ENCODE measurements around the gene CDH4. TPM values are rescaled to one million over a fixed set of nuclear protein-coding genes. Genes with fewer than 3 reads are reported as not detected.

Gene CDH4
- total and polyA plus RNA-seq, 2 of the 4 experiments (the other 2 are of a cell fraction), result 1.6 to 3.5 TPM

- H3K14ac ChIP-seq (replicated peaks; ENCODE audit: low read depth, low read length), result no peak overlapping the region
- ChIA-PET POLR2A (ENCODE audit: unreplicated experiment) (no interaction called here), CTCF (no interaction called here)
- no peak overlapping the region for H3K4me3 ChIP-seq (ENCODE audit: insufficient read depth, low read depth, low read length)
- H4K5ac ChIP-seq (ENCODE audit: low read depth, low read length), result no peak overlapping the region
- no peak for ATAC-seq (ENCODE audit: low read depth)
- no peak overlapping the region for H2BK20ac ChIP-seq (ENCODE audit: low read depth, low read length)
- H2BK5ac ChIP-seq (ENCODE audit: low read depth, low read length, poor library complexity, severe bottlenecking), result no peak overlapping the region
- WGBS, 2 experiments (ENCODE audit: extremely low coverage in 2 of 2, insufficient read length in 1 of 2), result 63% methylated on average over 4 of the region's 11 CpGs; no CpG with 5 or more reads in 1 of the 2 experiments
- intact Hi-C loops (cut with micrococcal nuclease), result no loop called here
- no peak overlapping the region for H3K56ac ChIP-seq (ENCODE audit: extremely low read depth, insufficient read depth, low read length)
- no peak overlapping the region for H3K18ac ChIP-seq (ENCODE audit: low read depth, low read length)
- no peaks in the 10 kb centered on the region for H3K4me1 ChIP-seq (ENCODE audit: control insufficient read depth, insufficient read depth, low read length)
- no peak overlapping the region for H2AFZ ChIP-seq (replicated peaks; ENCODE audit: low read length, poor library complexity)
- DNase-seq, result no peak
- dilution Hi-C loops (cut with HindIII; ENCODE audit: low sequenced_read_pairs, unreplicated experiment), result no loop called here
- no peak overlapping the region for H4K91ac ChIP-seq (ENCODE audit: insufficient read depth, low read depth, low read length)
- no peak overlapping the region for H4K8ac ChIP-seq (ENCODE audit: low read depth in 2 of 2, low read length in 2 of 2)
- no peaks in the 10 kb centered on the region for H4K20me1 ChIP-seq (ENCODE audit: insufficient read depth, low read length)
- no peak overlapping the region for H3K9ac ChIP-seq (ENCODE audit: low read depth, low read length)
- H2AK9ac ChIP-seq (replicated peaks; ENCODE audit: low read depth, low read length, poor library complexity), result no peak overlapping the region
- no peak overlapping the region for H2AK5ac ChIP-seq (ENCODE audit: low read depth, low read length)
- no peak overlapping the region for H3K23ac ChIP-seq (ENCODE audit: low read depth, low read length)
- H2BK120ac ChIP-seq (ENCODE audit: low read depth, low read length), result no peak overlapping the region
- no peaks in the 10 kb centered on the region for H3K27me3 ChIP-seq (ENCODE audit: control insufficient read depth, insufficient read depth, low read length)
- H3K9me1 ChIP-seq (ENCODE audit: insufficient read depth, low read length), result no peaks in the 10 kb centered on the region; the same call in 1 of the 2 replicates
- H3K4ac ChIP-seq (ENCODE audit: low read depth, low read length), result no peak overlapping the region
- in situ Hi-C loops (cut with MboI; ENCODE audit: low sequenced_read_pairs), result no loop called here
- BruUV-seq (replicated peaks), result no TSS peak
- TF ChIP-seq FOS (IDR thresholded peaks at IDR 0.05; ENCODE audit: low read depth, low read length) (no peak), NFE2L2 (IDR thresholded peaks at IDR 0.05; ENCODE audit: low read depth, low read length) (no peak), CHD1 (IDR thresholded peaks at IDR 0.05; ENCODE audit: low read depth, low read length) (no peak)
- H3K36me3 ChIP-seq (ENCODE audit: control insufficient read depth, insufficient read depth, low read length), result no peaks in the 10 kb centered on the region
- H3K9me3 ChIP-seq (ENCODE audit: control insufficient read depth, insufficient read depth, low read length), result peaks cover 3% of the 10 kb centered on the region; the same call in 1 of the 2 replicates
- no peak overlapping the region for H2BK15ac ChIP-seq (ENCODE audit: low read depth, low read length)
- no peaks in the 10 kb centered on the region for H3K79me1 ChIP-seq (ENCODE audit: low read depth in 1 of 2, low read length in 2 of 2)
- no peak overlapping the region for H3K27ac ChIP-seq (ENCODE audit: insufficient read depth, low read length)
- H3K4me2 ChIP-seq (ENCODE audit: low read depth, low read length), result no peak overlapping the region
Measured at GRCh38 chr20:61640871-61641245, 388.8 kb downstream of the CDH4 start.

Measured in IMR-90 (cell line).